NCI-H2196 treated with DMSO at 0.1 percent for 48 hours (cell line): Measurements from ENCODE around the gene URI1.

ENCODE experiments used
- DNase-seq: peaks from one replicate; lab custom pipeline; 2025; ENCODE audit not compliant: unreplicated experiment; lab: John Stamatoyannopoulos, UW

URI1 gene

GRCh38 chr19:29967623-29968022, 25.6 kb downstream of the URI1 start:
- DNase-seq = no peak

GRCh38 chr19:29969891-29970290, 27.9 kb downstream of the URI1 start:
- no peak for DNase-seq

DNA sequence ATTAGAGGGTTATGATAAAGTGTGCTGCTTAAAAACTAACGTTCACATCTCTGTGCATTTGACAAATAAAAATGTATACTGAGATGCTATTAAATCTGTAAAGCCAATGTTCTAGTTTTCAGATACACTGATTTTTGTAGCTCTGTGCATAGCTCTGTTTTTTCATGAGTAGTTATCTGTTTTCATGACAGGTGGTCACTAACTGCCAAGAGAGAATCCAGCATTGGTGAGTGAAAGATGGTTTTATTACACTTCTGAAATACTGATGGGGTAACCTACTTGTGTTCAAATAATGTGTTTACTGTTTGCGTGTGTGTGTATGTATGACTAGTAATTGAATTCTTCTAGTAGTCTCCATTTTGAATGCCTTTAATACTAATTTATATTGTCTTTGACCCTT, 29.0 kb downstream of the URI1 start:
- DNase-seq = no peak

DNA sequence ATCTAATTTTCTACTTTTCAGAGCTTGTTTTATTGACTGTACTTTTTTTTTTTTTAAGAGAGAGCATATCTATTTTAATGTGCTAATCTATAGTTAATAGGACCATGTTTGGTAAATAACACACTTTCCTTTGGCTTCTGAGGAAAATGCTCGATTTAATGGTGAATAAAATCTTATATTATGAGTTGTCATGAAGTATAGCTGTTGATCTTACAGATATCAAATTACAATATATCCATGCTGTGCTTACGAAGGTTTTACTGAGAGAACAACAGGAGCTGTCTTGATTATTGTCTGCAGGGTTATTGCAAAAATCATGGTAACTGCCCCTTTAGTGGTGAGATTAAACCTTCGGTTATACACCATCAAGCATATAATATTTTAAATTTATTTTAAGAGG, 29.6 kb downstream of the URI1 start:
- DNase-seq = no peak

DNA sequence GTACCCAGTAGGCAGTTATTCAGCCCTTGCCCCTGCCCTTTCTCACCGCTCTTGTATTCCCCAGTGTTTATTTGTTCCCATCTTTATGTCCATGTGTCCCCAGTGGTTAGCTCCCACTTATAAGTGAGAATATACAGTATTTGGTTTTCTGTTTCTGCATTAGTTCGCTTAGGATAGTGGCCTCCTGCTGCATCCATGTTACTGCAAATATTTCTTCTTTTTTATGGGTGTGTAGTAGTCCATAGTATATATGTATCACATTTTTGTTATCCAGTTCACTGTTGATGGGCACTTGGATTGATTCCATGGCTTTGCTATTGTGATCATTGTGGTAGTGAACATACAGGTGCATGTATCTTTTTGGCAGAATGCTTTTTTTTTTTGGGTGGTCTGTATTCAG, 32.7 kb downstream of the URI1 start:
- no peak for DNase-seq

- no peak for DNase-seq
Observed at GRCh38 chr19:29976151-29976943, 34.3 kb downstream of the URI1 start.

DNA sequence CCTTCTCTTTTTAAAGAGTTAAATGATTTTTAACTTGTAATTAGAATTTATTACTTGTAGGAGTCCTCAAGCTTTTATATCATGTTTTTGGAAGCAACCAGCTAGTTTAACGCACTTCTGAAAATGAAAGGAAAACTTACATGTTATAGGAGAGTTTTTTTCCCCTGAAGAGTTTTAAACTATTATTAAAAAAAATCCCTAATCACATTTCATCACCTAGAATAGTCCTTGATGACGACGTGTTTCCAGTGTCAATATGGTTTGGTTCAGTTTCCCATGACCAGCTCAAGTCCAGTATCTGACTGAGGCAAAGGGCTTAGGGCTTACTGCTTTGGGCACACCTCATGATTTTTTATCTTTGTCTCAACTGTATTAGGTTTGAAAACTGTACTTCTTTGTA, 36.0 kb downstream of the URI1 start:
- no peak for DNase-seq

DNA sequence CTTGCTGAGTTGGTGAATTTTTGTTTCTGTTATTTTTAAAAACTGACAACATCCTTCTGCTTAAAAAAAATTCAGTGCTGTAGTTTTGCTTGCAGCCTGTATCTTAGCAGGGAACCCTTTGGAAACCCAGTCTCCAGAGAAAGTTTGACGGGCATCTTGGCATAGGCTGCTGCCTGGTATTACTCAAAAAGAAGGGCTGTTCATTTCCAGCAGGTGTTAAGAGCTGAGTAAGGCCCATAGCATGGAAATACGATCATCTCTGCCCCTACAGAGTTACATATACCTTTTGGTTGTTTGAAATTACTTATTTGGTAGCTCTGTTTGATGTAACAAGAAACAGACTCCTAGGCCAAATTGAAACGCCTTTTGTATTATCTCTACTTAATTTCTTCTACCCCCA, 41.5 kb downstream of the URI1 start:
- DNase-seq = no peak

DNA sequence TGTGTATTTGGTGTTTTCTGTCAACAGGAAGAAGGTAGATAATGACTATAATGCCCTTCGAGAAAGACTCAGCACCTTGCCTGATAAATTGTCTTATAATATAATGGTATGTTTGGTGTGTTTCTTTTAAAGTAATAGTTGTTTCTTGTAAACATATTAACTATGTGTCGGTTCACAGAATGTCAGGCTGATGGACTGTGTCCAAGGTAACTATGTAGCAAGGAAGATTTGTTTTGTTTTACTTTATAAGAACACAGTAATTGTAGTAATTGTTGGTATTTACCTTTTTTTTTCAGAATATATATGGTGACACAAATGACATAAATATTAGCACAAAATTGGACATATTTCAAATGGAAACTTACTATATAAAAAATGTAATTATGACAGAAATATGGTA, 43.2 kb downstream of the URI1 start:
- no peak for DNase-seq

DNA sequence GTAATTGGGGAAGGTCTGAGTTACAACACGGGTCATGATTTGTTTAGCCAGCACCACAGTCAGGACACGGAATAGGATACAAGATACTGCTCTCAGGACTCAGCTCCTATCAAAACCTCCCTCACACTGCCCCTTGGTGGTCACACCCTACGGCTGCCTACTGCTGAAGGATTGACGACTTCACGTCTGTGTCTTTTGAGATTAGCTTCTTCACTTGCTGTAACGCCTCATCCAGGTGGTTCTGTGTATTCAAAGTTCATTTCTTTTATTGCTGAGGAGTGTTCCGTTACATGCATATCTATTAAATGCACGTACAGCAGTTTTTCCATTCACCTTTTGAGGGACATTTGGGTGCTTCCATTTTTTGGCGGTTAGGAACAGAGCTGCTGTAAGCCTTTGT, 46.3 kb downstream of the URI1 start:
- no peak for DNase-seq

- no peak for DNase-seq
Observed at GRCh38 chr19:29992233-29992867, 50.3 kb downstream of the URI1 start.

DNA sequence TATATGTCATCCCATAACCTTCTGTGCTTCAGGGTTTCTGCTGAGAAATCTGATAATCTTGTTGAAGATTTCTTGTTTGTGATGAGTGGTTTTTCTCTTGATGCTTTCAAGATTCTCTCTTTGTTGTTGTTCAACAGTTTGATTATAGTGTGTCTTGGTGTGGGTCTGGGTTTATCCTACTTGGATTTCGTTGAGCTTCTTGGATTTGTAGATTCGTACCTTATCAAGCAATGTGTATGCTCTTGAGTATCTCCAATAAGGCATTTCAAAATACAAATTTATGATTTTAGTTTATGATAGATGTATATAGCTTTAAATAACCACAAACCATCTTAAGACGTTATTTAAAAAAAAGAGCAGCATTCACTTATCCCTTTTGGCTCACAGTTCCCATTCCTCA, 57.5 kb downstream of the URI1 start:
- no peak for DNase-seq

GRCh38 chr19:30000862-30001261, 58.8 kb downstream of the URI1 start:
- DNase-seq = no peak

GRCh38 chr19:30001301-30001700, 59.3 kb downstream of the URI1 start:
- no peak for DNase-seq

- DNase-seq = no peak
Observed at GRCh38 chr19:30001791-30002190, 59.8 kb downstream of the URI1 start.

GRCh38 chr19:30003866-30004265, 61.8 kb downstream of the URI1 start:
- DNase-seq = no peak

DNA sequence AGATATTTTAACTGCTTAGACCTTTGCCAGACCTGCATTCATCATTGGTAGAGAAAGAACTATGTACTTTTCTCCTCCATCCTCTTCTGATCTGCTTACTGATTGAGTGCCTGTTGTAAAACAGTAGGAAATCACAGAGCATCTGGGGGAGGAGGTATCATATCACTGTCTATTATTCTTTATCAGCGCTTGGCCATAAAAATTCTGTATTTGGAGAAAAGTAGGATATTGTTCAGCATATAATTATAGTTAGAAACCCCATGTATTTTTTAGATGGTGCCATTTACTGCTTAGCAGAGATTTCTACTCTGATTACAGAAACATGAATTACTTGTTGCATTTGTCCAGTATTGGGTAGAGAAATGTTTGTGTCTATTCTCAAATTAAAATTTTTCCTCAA, 62.4 kb downstream of the URI1 start:
- no peak for DNase-seq

- no peak for DNase-seq
Observed at GRCh38 chr19:30006207-30006606, 64.2 kb downstream of the URI1 start.

DNA sequence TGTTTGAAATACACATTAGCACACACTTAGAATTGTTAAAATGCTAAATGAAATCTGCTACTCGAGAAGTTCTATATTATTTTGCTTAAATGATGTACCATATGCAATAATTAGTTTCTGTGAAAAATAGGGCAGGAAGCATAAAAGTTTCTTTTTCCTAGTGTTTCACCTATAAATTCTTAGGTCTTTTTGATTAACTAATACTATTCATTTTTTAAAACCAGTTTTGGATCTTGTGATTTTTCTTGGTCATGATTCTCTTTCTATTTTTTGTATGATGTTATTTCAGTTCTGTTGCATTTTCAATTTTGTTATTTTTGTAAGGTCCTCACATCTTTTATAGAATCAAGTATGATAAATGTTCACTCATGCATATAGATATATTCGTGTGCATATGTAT, 66.1 kb downstream of the URI1 start:
- no peak for DNase-seq

GRCh38 chr19:30009013-30009412, 67.0 kb downstream of the URI1 start:
- DNase-seq = no peak

DNA sequence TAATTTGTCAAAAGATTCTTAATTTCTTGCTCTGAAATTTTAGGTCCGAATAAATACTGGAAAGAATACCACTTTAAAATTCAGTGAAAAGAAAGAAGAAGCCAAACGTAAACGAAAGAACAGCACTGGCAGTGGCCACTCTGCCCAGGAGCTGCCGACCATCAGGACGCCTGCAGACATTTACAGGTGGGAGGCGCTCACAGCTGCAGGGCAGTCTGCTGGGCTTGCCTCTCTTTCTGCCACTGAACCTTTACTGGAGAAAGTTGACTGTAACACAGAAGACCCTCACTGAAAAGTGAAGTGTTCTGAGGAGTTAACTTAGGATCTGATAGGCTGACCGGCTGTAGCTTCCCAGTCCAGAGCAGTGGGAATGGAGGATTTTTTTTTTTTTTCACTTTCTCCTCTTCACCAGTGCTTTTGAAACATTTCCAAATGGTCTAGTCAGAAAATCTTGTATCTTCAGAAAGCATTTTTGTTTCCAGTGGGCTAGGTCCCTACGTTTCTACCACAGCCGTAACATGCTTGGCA, 69.1 kb downstream of the URI1 start:
- DNase-seq = no peak

GRCh38 chr19:30014770-30015169, 72.7 kb downstream of the URI1 start:
- DNase-seq = no peak

DNA sequence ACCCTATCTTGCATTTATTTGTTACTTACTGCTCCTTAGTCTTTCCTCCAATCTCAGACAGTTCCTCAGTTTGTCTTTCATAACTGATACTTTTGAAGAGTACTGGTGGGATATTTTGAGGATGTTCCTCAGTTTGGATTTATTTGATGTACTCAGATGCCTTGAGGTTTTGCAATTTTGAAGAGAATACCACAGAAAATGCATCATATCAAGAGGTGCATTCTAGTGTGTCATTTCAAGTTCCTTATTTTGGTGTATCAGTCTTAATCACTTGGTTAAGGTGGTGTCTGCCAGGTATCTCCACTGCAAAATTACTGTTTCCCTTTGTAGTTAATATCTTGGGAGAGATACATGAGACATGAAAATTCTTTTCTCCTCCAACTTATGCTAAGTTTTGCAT, 75.1 kb downstream of the URI1 start:
- DNase-seq = no peak
